HEK293 (cell line): ENCODE data around the gene MRPS22.
A peak's percentile ranks its signal among the peaks of the same experiment; 100 is the strongest.

Experiments
- ATF2 ChIP-seq: fragments of 450-650 bp; formaldehyde crosslinking; IDR thresholded peaks from 2 replicates; pipeline ENCODE4 v1.5.1; 2016; ENCODE audit warnings: missing biosample characterization, missing genetic modification characterization, low read depth
- KLF1 ChIP-seq: fragments of 450-650 bp; formaldehyde crosslinking; IDR thresholded peaks from 2 replicates; pipeline ENCODE4 v1.5.1; 2016; ENCODE audit warnings: missing biosample characterization, missing genetic modification characterization
- KLF8 ChIP-seq: fragments of 450-650 bp; formaldehyde crosslinking; IDR thresholded peaks from 2 replicates; pipeline ENCODE4 v1.5.1; 2016; ENCODE audit warnings: missing biosample characterization, missing genetic modification characterization
- OSR2 ChIP-seq: fragments of 450-650 bp; formaldehyde crosslinking; IDR thresholded peaks from 2 replicates; pipeline ENCODE4 v1.5.1; 2016; ENCODE audit warnings: missing biosample characterization, missing genetic modification characterization
- SP3 ChIP-seq: fragments of 450-650 bp; formaldehyde crosslinking; IDR thresholded peaks from 2 replicates; pipeline ENCODE4 v1.5.1; 2016; ENCODE audit warnings: missing biosample characterization, missing genetic modification characterization
- ZBTB48 ChIP-seq: fragments of 450-650 bp; formaldehyde crosslinking; IDR thresholded peaks from 2 replicates; pipeline ENCODE4 v1.5.1; 2016; ENCODE audit warnings: missing biosample characterization, missing genetic modification characterization
- ZBTB7A ChIP-seq: fragments of 450-650 bp; formaldehyde crosslinking; IDR thresholded peaks from 2 replicates; pipeline ENCODE4 v1.5.1; 2016; ENCODE audit warnings: low read depth, missing biosample characterization, missing genetic modification characterization
- ZFP41 ChIP-seq: fragments of 450-650 bp; formaldehyde crosslinking; IDR thresholded peaks from 2 replicates; pipeline ENCODE4 v1.5.1; 2016; ENCODE audit warnings: missing biosample characterization, missing genetic modification characterization, borderline replicate concordance
- ZNF112 ChIP-seq: fragments of 450-650 bp; formaldehyde crosslinking; IDR thresholded peaks from 2 replicates; pipeline ENCODE4 v1.5.0; 2017; ENCODE audit warnings: missing biosample characterization, missing genetic modification characterization
- ZNF133 ChIP-seq: fragments of 450-650 bp; formaldehyde crosslinking; IDR thresholded peaks from 2 replicates; pipeline ENCODE4 v1.5.1; 2016; ENCODE audit warnings: missing biosample characterization, missing genetic modification characterization
- ZNF169 ChIP-seq: fragments of 450-650 bp; formaldehyde crosslinking; IDR thresholded peaks from 2 replicates; pipeline ENCODE4 v1.5.1; 2016; ENCODE audit warnings: missing biosample characterization, missing genetic modification characterization
- ZNF221 ChIP-seq: fragments of 450-650 bp; formaldehyde crosslinking; IDR thresholded peaks from 2 replicates; pipeline ENCODE4 v1.5.1; 2017; ENCODE audit warnings: missing biosample characterization, missing genetic modification characterization, borderline replicate concordance
- ZNF26 ChIP-seq: fragments of 450-650 bp; formaldehyde crosslinking; IDR thresholded peaks from 2 replicates; pipeline ENCODE4 v1.5.1; 2016; ENCODE audit warnings: missing biosample characterization, missing genetic modification characterization
- ZNF266 ChIP-seq: fragments of 450-650 bp; formaldehyde crosslinking; IDR thresholded peaks from 2 replicates; pipeline ENCODE4 v1.5.1; 2016; ENCODE audit warnings: missing biosample characterization, missing genetic modification characterization, low read depth
- ZNF292 ChIP-seq: fragments of 450-650 bp; formaldehyde crosslinking; IDR thresholded peaks from 2 replicates; pipeline ENCODE4 v1.5.1; 2016; ENCODE audit warnings: low read depth, missing biosample characterization, missing genetic modification characterization, borderline replicate concordance
- ZNF391 ChIP-seq: fragments of 450-650 bp; formaldehyde crosslinking; IDR thresholded peaks from 2 replicates; pipeline ENCODE4 v1.5.1; 2016; ENCODE audit warnings: low read depth, missing biosample characterization, missing genetic modification characterization, borderline replicate concordance
- ZNF398 ChIP-seq: fragments of 450-650 bp; formaldehyde crosslinking; IDR thresholded peaks from 2 replicates; pipeline ENCODE4 v1.5.1; 2017; ENCODE audit warnings: missing biosample characterization, missing genetic modification characterization
- ZNF426 ChIP-seq: fragments of 450-650 bp; formaldehyde crosslinking; IDR thresholded peaks from 2 replicates; pipeline ENCODE4 v1.5.1; 2017; ENCODE audit warnings: missing biosample characterization, missing genetic modification characterization, mild to moderate bottlenecking, inconsistent platforms, moderate library complexity
- ZNF510 ChIP-seq: fragments of 450-650 bp; formaldehyde crosslinking; IDR thresholded peaks from 2 replicates; pipeline ENCODE4 v1.5.1; 2018; ENCODE audit warnings: mild to moderate bottlenecking, missing genetic modification characterization, missing biosample characterization; ENCODE audit not compliant: insufficient replicate concordance
- ZNF513 ChIP-seq: fragments of 450-650 bp; IDR thresholded peaks from 2 replicates; pipeline ENCODE4 v1.5.1; 2018; ENCODE audit warnings: missing biosample characterization, missing genetic modification characterization
- ZNF544 ChIP-seq: fragments of 450-650 bp; formaldehyde crosslinking; IDR thresholded peaks from 2 replicates; pipeline ENCODE4 v1.5.0; 2017; ENCODE audit warnings: missing biosample characterization, missing genetic modification characterization
- ZNF621 ChIP-seq: fragments of 450-650 bp; formaldehyde crosslinking; IDR thresholded peaks from 2 replicates; pipeline ENCODE4 v1.5.1; 2017; ENCODE audit warnings: missing biosample characterization, missing genetic modification characterization
- ZNF843 ChIP-seq: fragments of 450-650 bp; formaldehyde crosslinking; IDR thresholded peaks from 2 replicates; pipeline ENCODE4 v1.5.1; 2016; ENCODE audit warnings: missing biosample characterization, missing genetic modification characterization
- ZSCAN23 ChIP-seq: fragments of 450-650 bp; formaldehyde crosslinking; IDR thresholded peaks from 2 replicates; pipeline ENCODE4 v1.5.1; 2016; ENCODE audit warnings: missing biosample characterization, missing genetic modification characterization
- ZXDB ChIP-seq: fragments of 450-650 bp; formaldehyde crosslinking; IDR thresholded peaks from 2 replicates; pipeline ENCODE4 v1.5.1; 2016; ENCODE audit warnings: missing biosample characterization, missing genetic modification characterization
- TF ChIP-seq, protein P1 (sequence below): fragments of 450-650 bp; formaldehyde crosslinking; IDR thresholded peaks from 2 replicates; pipeline ENCODE4 v1.5.1; 2016; ENCODE audit warnings: missing biosample characterization, missing genetic modification characterization
- TF ChIP-seq, protein P2 (sequence below): fragments of 450-650 bp; formaldehyde crosslinking; IDR thresholded peaks from 2 replicates; pipeline ENCODE4 v1.5.1; 2016; ENCODE audit warnings: missing biosample characterization, missing genetic modification characterization

The MRPS22 gene

DNA sequence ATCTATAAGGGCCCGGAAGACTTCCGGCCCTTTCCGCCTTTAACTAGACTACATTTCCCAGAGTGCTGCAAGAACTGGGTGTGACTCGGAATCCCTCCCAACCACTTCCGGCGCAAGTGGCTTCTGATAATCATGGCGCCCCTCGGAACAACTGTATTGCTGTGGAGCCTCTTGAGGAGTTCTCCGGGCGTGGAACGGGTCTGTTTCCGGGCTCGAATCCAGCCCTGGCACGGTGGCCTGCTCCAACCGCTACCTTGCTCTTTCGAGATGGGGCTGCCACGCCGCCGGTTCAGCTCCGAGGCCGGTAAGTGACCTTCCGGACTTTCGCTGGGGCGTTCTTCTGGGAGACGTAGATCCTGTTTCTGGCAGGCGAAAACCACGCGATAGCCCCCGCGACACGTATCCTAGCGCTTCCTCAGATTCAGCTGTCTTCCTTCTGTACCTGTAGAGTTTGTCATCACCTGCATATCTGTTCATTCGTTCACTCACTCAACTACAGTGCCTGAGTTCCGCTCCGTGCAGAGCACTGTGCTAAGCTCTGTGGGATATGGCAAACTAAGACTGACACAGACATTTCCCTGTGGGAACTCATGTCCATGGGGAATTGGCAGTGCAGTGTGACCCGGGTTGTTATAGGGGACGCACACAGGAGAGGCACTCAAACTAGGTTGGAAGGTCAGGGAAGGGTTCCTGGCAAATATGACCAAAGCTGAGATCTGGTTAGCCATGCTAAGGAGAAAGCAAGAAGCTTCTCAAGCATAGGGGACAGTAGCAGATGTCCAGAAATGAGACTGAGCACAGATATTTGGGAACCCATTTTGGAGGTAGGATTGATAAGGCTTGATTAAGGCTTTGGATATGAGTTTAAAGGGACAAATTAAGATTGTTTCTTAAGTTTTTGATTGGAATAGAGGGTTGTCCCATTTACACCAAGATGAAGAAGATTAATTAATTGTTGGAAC, at the start of gene MRPS22 (continued):
- TF ChIP-seq, protein P1, sequence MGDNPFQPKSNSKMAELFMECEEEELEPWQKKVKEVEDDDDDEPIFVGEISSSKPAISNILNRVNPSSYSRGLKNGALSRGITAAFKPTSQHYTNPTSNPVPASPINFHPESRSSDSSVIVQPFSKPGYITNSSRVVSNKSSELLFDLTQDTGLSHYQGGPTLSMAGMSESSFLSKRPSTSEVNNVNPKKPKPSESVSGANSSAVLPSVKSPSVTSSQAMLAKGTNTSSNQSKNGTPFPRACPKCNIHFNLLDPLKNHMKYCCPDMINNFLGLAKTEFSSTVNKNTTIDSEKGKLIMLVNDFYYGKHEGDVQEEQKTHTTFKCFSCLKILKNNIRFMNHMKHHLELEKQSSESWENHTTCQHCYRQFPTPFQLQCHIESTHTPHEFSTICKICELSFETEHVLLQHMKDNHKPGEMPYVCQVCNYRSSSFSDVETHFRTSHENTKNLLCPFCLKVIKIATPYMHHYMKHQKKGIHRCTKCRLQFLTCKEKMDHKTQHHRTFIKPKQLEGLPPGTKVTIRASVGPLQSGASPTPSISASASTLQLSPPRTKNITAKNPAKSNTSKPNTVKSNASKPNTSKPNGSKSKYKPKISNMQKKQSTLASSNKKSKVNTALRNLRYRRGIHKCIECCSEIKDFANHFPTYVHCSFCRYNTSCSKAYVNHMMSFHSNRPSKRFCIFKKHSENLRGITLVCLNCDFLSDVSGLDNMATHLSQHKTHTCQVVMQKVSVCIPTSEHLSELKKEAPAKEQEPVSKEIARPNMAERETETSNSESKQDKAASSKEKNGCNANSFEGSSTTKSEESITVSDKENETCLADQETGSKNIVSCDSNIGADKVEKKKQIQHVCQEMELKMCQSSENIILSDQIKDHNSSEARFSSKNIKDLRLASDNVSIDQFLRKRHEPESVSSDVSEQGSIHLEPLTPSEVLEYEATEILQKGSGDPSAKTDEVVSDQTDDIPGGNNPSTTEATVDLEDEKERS (tag by site-specific recombination): no peak
- TF ChIP-seq ZXDB (tag by site-specific recombination) (0 out of 2 replicates have a peak, but pooled peaks have one; percentile 16), ZNF292 (no peak), ZNF544 (tag by site-specific recombination) (no peak), OSR2 (tag by site-specific recombination) (no peak), ZNF26 (tag by site-specific recombination) (no peak), KLF8 (tag by site-specific recombination) (peak; percentile 70), ZNF391 (tag by site-specific recombination) (no peak), ZNF513 (no peak), SP3 (tag by site-specific recombination) (peak; percentile 83), ZNF621 (no peak), ZNF426 (tag by site-specific recombination) (no peak), ATF2 (tag by site-specific recombination) (no peak), ZNF266 (tag by site-specific recombination) (no peak), ZNF398 (tag by site-specific recombination) (no peak), ZNF510 (tag by site-specific recombination) (no peak), ZNF221 (tag by site-specific recombination) (no peak), ZNF133 (tag by site-specific recombination) (no peak), ZSCAN23 (no peak), ZNF843 (tag by site-specific recombination) (no peak), KLF1 (tag by site-specific recombination) (peak; percentile 9; the same call in 1 of the 2 replicates), ZBTB48 (tag by site-specific recombination) (0 out of 2 replicates have a peak, but pooled peaks have one; percentile 20), ZBTB7A (tag by site-specific recombination) (no peak), ZNF112 (tag by site-specific recombination) (no peak), ZNF169 (tag by site-specific recombination) (no peak), ZFP41 (tag by site-specific recombination) (no peak)
- TF ChIP-seq, protein P2, sequence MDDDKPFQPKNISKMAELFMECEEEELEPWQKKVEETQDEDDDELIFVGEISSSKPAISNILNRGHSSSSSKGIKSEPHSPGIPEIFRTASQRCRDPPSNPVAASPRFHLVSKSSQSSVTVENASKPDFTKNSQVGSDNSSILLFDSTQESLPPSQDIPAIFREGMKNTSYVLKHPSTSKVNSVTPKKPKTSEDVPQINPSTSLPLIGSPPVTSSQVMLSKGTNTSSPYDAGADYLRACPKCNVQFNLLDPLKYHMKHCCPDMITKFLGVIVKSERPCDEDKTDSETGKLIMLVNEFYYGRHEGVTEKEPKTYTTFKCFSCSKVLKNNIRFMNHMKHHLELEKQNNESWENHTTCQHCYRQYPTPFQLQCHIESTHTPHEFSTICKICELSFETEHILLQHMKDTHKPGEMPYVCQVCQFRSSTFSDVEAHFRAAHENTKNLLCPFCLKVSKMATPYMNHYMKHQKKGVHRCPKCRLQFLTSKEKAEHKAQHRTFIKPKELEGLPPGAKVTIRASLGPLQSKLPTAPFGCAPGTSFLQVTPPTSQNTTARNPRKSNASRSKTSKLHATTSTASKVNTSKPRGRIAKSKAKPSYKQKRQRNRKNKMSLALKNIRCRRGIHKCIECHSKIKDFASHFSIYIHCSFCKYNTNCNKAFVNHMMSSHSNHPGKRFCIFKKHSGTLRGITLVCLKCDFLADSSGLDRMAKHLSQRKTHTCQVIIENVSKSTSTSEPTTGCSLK (tag by site-specific recombination): no peak
